Eye (tissue), 1 donor: ENCODE results near the gene RGL3.
A peak's percentile ranks its signal among the peaks of the same experiment; 100 is the strongest.
"Not testable (repeated sequence)": the region's sequence is repeated elsewhere in the genome, so short reads cannot be mapped to it uniquely, and the experiment has no call there.

Experiments used
- DNase-seq: peaks from one replicate; pipeline ENCODE4 v3.0.0-alpha.2; 2015

The RGL3 gene

DNA sequence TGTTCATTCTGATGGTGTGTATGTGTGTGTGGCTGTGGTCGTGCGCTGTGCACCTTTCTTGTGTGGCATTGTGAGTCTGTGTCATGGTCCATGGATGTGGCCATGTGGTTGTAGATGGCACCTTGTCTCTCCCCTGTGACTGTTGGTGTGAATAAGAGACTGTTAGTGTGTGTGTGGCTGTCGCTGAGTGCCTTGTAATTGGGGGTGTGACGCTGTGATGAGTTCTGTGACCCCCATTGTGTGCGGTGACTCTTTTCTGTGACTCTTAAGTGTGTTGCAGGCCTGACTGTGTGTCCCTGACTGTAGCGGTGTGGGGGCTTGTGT, 63.1 kb downstream of the RGL3 start:
- DNase-seq: no peak

DNA sequence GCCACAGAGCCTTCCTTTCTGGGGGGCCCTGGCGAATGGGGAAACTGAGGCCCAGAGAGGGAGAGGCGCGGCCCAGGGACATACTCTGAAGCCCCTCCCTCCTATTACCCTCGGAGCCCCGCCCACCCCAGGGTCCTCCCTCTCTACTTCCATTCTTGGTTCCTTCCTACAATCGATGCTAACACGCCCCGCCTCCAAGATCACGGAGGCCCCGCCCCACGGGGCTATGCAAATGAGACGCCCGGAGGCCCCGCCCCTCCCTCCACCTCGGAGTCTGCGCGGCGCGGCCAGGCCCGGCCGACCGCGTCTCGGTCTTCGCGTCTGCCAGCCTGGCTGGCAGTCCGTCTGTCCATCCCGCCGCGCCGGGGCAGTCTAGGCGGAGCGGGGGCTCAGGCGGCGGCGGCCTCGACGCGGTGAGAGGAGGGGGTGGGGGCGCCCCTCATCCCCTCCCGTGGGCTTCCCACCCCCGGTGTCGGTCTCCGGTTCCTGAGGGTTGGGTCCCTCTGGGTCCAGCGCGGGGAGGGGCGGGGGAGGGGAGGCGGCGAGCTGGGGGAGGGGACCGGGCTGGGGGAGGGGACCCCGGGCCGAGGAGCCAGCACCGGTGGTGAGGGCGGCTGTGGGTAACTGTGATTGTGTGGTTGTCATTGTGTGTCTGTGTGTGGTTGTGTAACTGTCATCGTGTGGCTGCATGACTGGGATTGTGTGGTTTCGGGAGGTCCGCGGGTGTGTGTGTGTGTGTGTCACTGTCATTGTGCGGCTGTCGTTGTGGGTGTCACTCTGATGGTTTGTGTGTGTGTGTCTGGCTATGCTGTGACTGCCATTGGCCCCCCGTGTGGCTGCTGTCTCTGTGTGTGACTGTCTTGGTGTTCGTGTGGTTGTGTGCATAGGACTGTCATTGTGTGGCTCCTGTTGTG, 63.7 kb downstream of the RGL3 start, which contains the start of gene PLPPR2:
TSS of gene PLPPR2 (plus strand) at position 273 of the 914 bp plus-strand sequence. CDS start 2,242 bp downstream, outside the sequence.
- peak; percentile 94 for DNase-seq

DNA sequence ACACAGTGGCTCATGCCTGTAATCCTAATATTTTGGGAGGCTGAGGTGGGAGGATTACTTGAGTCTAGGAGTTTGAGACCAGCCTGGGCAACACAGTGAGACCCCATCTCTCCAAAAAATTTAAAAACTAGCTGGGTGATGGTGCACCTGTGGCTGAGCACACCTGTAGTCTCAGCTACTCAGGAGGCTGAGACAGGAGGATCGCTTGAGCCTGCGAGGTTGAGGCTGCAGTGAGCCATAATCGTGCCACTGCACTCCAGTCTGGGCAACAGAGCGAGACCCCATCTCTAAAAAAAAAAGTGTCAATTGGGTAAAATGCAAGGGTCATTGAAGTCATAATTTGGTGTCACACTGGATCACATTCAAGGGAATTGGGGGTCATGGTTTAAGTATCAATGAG, 65.0 kb downstream of the RGL3 start:
- not testable (repeated sequence) for DNase-seq

DNA sequence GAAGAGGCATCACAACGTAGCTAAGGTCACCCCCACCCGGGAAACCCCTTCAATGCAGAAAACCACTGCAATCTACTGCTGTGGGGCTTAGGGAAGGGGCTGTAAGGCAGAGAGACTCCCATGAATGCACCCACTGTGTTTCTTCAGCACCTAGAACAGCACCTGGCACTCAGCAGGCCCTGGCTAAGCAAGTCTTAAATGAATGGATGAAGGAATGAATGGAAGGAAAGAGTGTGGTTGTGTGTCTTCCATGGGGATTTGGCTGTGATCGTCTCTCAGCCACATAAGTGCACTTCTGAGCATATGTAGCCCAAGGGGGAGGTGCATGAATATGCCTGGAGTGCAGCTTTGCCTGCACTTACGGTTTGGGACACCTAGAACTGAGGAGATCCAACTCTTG, 69.9 kb downstream of the RGL3 start:
- no peak for DNase-seq

DNA sequence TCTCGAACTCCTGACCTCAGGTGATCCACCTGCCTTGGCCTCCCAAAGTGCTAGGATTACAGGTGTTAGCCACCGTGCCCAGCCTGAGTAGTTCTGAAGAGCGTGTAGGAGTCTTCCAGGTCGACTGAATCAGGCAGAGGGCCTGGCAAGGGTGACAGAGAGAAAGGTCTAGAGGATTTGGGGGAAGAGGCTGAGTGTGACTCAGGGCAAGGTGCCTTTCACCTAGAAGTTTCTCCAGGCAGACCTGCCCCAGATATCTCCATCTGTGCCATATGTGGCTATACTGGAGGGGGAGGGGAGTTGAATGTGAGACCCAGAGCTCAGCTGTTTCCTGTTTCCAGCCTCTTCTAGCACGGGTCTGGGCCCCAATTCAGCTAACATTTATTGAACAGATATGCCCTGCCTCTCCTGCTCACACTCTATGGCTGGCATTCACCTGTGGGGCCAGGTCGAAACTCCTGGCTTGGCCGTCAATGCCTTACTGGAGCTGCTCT, 71.5 kb downstream of the RGL3 start:
- no peak for DNase-seq

DNA sequence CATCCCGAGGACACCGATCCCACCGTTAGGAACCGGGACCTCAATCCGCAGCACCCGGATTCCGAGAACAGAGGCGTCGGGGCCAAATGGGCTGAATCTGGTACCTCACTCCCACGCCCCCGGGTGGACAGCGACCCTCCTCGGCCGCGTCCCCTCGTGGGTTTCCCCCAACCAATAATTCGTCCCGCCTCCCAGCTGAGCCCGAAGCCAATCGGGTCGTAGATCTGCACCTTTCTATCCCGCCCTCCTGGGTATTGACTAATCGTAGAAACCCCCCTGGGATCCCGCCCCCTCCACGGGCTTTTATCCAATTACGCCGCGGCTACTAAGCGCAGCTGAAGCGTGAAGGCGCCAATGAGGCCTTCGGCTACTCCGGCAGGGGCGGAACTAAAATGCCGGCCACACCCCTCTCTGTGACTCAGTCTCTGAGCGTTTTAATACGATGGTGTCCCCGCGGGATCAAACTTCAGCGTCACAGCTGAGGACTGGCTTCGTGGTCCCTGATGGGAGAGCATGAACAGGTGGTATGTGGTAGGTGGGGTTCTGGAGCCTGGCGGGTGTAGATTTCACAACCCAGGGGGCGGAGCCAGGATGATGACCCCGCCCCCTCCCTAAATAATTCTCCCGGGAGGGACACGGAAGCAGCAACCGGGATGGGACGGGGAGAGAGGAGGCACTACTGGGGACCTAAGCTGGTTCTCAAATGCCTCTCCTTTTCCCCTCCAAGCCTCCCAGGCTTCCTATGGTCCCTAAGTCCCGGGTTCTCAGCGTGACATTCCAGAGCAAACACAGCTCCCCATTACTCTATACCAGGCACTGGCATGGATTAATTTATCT, 72.8 kb downstream of the RGL3 start, which contains the start of the genes CCDC159 and TMEM205:
TSS of gene CCDC159 (plus strand) at position 416 of the 837 bp plus-strand sequence. CDS start at position 504, 88 bp downstream.
TSS of gene TMEM205 (minus strand) at position 165 of the 837 bp plus-strand sequence. CDS start 649 bp downstream, outside the sequence.
- peak; percentile 99 for DNase-seq

DNA sequence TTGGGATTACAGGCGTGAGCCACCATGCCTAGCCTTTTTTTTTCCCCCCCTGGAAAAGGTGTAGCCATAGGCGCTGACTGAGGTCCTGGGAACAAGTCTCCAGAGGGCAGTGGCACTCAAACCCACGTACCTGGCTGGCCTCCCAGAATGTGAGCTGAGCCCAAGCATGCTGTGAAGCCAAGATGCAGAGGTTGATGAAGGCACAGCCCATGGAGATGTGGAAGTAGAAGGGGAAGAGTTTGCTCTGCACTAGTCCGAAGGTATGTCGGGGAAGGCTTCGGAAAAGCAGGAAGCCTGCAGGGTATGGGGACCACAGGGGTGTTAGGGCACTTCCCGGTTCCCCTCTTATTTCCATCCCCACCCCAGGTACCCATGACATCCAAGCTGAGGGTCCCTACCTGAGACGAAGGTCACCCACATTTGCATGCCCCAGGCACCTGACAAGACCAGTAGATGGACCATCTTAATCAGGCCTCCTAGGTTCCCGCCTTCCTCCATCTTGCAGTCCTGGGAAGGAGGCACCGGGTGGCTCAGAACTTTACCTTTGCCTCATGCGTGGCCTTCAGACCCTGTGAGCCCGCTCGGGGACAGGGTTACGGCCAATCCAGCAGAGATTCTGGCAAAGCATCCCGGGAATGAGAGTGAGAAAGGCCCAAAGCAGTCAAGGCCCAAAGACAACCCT, 73.9 kb downstream of the RGL3 start:
- no peak for DNase-seq
